NCI-H446 treated with DMSO at 0.1 percent for 48 hours (cell line): ENCODE measurements around the gene EVA1A.
"Not testable (repeated sequence)": the region's sequence is repeated elsewhere in the genome, so short reads cannot be mapped to it uniquely, and the experiment has no call there.

Source experiments
- DNase-seq: peaks from one replicate; lab custom pipeline; 2025; lab: John Stamatoyannopoulos, UW

The EVA1A gene

DNA sequence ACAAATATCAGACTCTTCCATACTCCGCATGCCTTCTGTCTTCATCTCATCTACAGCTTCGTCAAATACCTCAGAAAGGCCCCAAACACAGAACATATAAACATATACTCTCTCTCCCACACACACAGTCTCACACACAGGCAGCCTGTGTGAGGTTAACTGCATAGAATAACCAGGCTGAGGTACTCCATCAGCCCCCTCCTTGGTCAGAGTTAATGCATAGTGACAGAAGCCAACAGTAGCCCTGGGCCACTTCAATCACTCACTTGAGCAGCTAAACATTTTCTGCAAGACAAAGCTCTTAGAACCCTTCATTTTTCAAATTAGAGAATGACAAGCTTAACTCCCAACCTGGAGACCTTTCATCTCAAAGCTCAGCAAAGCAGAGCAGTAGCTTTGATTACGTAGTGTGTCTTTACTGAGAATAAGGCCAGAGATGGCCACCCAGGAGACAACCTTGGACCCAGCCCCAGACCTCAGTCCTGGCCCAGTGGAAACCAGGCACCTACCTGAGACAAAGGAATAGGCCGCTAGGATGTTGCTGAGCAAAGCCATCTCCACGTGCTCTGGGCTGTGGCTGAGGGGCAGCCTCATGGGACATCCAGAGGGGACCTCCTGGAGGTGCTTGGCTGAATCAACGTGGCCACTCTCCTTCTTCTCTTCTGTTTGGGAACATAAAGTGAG lies 43.0 kb downstream of the EVA1A start:
- DNase-seq, result no peak

DNA sequence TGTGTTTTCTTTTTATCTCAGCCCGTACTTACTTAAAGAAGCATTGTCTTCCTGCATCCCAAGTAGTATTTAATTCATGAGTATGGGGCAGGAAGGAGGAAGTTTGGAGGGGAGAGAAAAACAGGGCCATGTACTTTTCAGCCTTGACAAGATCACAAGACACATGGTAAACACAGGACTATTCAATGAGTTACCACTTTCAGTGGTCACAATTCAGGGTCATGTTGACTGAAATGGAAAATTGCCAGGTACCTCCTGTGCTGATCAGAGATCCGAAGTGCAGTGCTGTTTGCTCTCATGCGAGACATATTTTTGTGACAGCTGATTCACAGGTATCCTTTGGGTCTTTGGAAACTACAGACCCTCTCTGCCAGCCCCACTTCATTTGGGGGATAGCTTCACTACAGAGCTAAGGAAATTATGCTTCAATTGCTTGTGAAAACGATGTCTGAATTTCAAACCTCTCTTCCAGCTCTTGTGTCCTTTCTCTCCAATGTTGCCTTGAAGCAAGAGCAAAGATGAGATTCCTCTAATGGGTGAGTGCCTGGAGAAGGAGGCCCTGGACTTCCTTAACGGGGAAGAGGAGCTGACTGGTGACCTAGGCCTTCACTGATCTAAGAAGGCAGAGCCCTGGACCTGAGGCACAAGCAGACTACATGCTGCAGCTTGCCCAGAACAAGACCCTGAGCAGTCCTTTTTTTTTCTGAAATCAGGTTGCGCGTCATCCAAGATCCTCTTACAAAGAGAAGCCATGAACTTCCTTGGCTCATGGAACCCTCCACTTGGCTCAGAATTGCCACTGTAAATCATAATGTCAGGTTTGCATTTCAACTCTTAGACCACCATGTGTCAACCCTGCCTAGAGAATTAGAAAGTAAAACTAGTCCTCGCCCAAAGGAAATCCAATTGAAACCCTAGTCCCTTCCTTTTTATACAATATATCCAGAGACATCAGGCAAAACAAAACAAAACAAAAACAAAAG lies 44.1 kb downstream of the EVA1A start:
- DNase-seq, result peak; percentile 82

DNA sequence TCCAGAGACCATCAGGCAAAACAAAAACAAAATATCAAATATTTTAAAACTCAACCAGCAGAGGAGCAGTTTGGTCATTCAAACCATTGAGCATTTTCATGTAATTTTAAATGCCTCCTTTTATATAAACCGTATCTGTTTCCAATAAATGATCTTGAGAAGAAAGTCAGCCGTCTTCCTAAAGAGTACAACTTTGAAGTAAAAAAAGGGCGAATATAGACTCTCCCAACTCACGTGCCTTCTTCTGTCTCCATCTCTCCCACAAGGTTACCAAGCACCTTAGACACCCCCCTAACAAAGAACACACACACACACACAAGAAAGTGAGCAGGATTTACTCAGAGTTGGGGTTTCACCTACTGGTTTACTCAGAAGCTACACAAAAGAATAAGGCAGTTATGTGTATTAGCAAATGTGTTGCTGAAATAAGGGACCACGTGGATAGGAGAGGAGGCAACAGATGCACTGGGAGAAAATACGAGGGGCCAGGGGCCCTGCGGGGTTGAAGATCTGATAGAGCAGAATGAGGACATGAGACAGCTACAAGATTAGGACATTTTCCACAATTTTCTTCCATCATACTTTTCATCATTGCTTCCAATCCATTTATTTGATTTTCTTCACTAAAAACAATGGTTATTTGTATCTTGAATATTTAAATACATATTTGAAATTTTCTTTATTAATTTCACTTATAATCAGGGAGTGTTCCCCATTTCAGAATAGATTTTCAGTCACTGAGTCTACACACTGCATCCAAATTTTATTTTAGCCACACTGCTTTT lies 45.0 kb downstream of the EVA1A start:
- DNase-seq, result no peak

DNA sequence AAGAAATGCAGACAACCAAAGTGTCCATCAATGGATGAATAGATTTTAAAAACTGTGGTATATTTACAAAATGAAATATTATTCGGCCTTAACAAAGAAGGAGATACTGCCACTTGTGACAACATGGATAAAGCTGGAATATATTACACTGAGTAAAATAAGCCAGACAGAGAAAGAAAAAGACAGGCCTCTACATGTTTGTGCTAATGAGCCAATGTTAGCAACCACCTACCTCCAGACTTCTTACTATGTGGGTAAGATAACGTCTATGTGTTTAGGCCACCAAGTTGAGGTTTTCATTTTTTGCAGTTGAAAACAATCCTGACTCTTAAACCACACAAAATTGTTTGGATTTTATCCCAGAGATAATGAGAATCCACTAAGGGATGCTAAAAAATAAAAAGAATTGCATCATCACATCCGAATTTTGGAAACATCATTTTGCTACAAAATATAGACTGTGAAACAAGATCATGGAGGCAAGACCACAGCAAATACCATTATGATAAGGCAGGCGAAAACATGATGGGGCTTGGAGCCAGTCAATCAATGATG lies 47.0 kb downstream of the EVA1A start:
- no peak for DNase-seq

DNA sequence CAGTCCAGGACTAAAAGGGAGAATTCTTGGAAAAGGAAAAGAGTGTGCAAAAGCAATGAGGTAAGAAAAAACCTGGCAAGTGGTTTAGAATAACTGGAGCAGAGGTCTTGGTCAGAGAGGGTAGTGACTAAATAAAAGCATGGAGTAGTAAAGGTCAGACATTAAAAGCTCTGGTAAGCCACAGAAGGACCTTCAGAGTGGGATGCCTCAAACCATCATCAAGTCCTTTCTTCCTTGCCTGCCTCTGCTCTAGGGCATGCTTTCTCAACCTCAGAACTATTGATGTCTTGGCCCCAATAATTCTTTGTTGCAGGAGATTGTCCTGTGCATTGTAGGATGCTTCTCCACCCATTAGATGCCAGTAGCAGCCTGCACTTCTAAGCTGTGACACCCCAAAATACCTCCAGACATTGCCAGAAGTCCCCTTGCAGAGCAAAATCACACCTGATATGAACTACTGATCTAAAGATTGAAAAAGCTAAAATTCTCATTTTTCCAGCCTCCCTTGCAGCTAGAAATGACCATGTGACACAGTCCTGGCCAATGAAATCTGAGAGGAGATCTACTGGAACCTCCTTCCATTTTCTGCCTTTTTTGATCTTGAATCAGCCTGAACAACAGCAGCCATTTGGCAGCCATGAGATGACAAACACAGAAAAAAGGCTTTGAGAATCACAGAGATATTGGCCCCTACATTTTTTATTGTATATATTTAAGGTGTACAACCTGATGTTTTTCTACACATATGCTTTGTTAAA lies 48.1 kb downstream of the EVA1A start:
- no peak for DNase-seq

DNA sequence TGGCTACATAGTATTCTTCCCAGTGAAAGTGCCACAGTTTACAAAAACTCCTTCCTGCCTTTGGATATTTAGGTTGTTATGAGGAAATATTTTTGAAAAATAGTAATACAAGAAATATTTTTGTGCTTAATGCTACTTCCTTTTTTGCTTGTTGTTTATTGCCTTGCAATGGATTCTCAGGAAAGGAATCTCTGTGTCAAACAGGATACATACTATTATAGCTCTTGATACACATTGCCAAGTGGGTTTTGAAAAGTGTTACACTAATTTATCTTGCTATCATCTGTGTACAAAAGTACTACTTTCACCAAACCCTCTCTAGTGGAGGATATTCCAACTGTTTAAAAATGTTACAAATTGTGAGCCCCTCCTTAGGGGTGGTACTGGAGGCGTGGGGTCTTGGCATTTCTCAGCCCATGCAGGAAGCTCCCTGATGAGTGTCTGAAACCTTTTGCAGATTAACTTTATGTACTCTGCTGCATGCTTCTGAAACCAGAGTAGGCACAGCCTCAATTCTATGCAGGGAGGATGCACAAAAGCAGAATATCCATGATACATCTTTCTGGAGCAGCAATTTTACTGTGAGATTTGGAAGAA lies 54.5 kb downstream of the EVA1A start:
- DNase-seq, result no peak

DNA sequence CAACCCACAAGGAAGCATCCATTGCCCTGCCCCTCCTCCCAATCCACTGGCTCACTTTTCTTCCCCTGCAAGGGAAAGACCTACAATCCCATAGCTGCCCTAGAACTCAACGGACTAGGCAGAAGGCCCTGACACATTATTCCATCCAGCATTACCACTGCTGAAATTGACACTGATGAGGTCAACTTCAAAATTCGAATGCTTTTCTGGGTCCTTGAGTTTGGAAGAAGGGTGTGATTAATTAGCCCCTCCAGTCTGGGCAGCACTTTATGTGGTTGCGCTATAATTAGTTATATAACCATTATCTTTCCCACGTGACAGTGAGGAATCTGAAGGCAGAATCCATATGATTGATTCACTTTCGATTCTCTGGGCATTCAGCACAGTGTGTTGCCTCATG lies 55.7 kb downstream of the EVA1A start:
- no peak for DNase-seq

DNA sequence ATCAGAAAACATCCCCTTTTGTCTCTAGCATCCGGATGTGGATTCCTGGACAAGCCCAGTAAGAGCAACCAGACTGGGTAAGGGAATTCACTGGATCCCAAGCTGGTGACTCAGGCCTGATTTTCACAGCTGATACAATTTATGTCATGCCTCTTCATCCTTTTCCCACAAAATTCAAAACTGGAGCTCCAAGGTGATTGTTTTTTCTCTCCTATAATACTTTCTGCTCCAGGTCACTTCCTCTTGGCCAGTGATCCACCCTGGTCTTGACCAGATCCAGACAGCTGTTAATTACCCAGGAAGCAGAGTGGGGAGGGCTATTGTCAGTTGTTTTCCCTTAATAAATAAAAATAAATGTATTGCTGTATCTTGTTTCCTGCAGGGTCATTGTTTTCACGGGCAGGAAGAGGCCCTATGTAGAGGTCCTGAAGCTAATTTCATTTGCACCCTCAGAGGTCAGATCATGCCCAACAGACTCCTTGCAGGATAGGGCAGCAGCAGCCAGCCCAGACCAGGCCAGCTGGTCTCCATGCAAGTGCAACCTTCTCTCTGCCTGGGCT lies 57.6 kb downstream of the EVA1A start:
- DNase-seq, result no peak

DNA sequence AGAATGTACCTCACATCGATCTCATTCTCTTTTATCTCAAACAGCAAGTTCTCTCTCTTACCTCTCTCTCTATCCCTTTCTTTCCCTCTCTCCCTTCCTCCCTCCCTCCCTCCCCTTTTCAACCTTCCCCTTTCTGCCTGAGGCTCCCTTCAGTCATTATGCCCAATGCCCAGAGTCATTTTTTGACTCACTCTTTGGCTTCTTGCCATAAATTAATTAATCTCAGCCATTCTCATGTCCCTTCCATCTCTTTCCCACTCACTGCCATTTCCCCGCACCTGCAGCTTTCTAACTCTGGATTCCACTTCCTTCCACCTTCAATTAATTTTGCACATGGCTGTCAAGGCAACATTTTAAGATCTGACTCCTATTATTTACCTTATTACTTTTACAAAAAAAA lies 60.1 kb downstream of the EVA1A start:
- DNase-seq, result peak; percentile 68

DNA sequence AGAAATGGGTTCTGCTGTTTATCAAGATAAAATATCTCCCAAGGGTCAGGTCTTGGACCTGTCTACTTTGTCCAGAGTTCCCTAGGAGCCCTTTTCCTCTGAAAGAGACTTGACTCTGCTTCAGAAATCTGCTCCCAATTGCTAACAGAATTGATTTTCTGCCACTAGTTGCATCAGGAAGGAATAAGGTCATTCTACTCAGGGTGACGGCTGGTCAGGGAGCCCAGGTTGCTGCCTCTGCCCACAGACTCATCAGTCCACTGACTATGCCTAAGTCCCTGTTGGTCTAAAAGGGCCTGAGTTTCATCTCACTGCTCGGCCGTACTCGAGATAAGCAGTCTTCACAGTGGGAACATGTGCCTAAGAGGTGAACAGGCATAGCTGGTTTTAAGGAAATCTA lies 61.2 kb downstream of the EVA1A start:
- no peak for DNase-seq

DNA sequence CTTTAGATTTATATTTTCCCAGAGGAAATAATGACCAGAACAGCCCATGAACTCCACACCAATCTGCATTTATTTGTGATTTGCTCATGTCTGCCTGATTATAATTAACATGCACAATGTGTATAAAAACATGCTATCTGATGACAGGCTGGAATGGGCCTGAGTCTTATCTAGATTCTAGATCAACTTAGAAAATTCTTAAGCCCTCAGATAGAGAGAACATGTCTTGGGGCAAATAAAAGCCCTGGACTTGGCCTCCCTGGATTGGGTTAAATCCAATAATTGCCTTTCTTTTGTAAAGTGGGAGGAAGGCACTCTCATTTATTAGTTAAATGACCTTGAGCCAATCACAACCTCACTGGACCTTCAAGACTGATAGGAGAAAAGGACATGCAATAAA lies 61.8 kb downstream of the EVA1A start:
- DNase-seq, result no peak

DNA sequence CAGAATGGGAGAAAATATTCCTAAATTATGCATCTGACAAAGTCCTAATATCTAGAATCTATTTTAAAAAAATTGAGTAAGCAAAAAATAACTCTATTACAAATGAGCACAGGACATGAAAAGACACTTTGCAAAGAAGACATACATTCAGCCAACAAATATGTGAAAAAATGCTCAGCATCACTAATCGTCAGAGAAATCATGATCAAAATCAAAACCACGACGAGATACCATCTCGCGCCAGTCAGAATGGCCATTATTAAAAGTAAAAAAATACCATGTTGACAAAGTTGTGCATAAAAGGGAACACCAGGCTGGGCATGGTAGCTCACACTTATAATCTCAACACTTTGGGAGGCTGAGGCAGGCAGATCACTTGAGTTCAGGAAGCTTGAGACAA lies 63.5 kb downstream of the EVA1A start:
- no peak for DNase-seq

DNA sequence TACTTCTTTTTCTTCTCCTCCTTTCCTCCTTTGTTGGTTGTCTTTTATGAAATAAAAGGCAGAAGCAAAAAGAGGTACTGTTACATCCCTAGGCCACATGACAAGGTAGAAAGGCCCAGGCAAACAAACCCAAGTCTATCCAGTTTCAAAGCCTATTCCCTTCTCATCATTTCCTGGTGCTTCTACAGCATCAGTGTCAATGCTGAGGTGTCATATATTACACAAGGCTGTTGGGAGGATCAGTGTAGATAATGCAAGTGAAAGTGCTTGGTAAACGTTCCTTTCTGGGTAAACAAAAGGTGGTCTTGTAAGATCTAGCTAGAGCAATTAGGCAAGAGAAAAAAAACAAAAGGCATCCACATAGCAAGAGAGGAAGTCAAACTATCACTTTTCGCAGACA lies 64.9 kb downstream of the EVA1A start:
- no peak for DNase-seq

DNA sequence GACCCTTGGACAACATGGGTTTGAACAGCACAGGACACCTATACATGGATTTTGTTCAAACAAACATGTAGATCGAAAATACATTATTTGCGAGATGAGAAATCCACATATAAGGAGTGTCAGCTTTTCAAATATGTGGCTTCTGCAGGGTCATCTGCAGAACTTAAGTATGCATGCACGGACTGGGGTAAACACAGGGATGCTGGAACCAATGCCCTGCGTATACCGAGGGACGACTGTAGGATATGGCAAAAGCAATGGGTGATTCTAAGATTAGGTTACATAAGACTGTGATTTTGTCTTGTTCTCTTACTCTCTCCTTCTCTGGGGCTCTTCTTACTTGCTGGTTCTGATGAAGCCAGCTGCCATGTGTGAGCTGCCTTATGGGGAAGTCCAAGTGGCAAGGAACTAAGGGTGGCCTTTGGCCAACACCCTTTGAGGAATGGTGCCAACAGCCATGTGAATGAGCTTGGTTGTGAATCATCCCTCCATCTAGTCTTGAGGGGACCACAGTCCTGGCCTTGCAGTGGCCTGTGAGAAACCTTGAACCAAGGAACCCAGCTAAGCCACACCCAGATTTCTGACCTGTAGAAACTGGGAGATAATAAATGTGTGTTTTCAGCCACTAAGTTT lies 66.5 kb downstream of the EVA1A start:
- peak; percentile 9 for DNase-seq

DNA sequence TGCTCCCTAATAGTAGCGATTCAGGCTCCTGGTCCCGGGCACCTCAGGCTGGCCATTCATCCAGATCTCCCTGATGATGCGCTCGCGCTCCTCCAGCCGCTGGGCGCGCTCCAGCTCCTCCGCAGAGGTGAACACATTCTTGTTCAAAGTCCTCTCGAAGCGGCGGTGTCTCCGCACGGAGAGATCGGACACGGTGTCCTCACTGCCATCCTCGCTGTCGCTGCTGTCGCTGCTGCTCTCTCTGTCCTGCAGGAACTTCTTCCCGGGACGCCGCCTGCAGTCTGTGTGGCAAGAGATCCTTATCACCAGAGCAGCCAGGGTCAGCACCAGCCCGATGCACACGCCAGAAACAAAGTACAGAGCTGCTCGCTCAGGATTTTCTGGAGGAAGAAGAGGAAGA lies 67.5 kb downstream of the EVA1A start:
- no peak for DNase-seq

DNA sequence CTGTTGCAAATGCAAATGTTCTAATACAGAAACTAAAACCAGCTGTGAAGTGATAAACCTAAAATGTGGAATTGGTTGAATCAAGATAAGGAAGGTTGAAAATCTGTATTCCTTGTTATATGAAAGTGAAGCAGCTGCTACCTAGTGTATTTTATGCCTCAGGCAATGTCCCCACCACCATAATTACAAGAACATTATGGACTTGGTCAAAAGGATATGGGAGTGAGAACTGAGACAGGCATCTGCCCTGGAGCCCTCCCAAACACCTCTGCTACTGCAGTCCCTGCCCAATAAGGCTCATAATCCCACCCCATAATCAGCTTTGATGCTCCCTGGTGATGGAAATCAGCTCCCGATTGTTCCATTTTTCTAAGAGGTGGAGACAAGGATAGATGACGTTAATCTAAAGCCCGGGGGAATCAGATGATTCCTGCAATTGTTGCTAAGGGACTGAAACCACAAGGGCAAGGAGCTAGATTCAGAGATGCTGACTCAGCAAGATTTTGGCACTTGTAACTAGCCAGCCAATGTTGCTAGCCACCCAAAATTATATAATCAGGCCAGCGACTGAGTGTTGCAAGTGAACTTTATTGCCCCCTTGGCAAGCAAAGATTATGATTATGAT lies 69.5 kb downstream of the EVA1A start:
- DNase-seq, result no peak

DNA sequence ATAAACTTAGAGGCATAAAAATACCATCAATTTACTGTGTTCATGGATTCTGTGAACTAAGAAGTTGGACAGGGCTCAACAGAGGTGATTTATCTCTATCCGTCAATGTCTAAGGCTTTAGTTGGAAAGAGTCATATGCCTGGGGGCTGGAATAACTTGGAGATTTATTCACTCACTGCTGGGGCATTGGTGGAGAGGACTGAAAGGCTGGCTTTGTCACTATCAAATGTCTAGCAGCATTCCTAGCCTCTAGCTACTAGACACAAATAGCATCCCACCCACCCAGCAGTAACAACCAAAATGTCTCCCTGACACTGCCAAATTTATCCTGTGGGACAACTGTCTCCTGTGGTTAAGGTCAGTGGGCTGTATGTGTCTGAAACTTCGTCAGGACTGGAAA lies 71.0 kb downstream of the EVA1A start:
- DNase-seq, result no peak

DNA sequence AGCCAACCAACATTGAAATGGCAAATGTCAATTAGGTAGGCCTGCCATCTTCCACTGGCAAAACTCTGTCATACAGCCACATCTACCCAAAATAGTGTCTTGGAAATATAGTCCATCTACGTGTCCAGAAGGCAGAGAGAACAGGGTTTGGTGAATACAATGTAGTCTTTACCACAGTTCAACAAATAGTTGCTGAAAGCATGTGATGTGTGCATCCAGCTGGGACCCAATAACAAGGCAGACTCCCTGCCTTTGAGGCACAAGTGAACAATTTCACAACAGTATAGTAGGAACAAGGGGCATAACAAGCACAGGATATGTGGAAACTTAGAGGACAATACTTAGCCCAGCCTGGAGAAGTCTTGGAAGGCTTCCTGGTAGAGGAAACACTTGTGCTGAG lies 72.6 kb downstream of the EVA1A start:
- DNase-seq, result no peak

DNA sequence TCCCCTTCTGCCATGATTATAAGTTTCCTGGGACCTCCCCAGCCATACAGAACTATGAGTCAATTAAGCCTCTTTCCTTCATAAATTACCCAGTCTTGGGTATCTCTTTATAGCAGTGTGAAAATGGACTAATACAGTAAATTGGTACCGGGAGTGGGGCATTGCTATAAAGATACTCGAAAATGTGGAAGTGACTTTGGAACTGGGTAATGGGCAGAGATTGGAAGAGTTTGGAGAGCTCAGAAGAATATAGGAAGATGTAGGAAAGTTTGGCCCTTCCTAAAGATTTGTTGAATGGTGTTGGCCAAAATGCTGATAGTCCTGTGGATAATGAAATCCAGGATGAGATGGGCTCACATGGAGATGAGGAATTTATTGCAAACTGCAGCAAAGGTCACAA lies 74.0 kb downstream of the EVA1A start:
- not testable (repeated sequence) for DNase-seq

DNA sequence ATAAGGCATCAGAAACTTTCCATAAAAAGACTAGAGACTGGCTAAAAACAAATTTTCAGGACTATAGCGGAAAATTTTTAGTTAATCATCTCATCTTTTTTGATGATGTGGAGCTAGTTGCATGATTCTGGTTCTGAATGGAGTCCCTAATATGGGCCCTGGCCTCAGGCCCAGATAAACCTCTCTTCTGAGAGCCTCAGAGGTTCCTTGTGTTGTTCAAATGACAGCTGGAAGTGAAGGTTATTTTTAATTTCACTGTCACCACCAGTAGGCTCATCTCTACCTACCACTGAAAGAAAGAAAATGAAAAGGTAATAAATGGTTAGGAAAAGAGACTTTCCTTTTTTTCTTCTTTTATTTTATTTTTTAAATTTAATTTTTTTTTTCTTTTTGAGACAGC lies 75.9 kb downstream of the EVA1A start:
- no peak for DNase-seq
